HG02840 (cell line): Measurements from ENCODE around the gene LTBP3.
"Not testable (repeated sequence)": the region's sequence is repeated elsewhere in the genome, so short reads cannot be mapped to it uniquely, and the experiment has no call there.

Experiments used
- ATAC-seq: cut with Tn5 transposase; IDR thresholded peaks from one replicate; pipeline ENCODE4 v1.9.1; 2021; ENCODE audit warnings: mild to moderate bottlenecking, moderate library complexity, moderate number of reproducible peaks; ENCODE audit not compliant: unreplicated experiment, low FRiP score

LTBP3 gene

DNA sequence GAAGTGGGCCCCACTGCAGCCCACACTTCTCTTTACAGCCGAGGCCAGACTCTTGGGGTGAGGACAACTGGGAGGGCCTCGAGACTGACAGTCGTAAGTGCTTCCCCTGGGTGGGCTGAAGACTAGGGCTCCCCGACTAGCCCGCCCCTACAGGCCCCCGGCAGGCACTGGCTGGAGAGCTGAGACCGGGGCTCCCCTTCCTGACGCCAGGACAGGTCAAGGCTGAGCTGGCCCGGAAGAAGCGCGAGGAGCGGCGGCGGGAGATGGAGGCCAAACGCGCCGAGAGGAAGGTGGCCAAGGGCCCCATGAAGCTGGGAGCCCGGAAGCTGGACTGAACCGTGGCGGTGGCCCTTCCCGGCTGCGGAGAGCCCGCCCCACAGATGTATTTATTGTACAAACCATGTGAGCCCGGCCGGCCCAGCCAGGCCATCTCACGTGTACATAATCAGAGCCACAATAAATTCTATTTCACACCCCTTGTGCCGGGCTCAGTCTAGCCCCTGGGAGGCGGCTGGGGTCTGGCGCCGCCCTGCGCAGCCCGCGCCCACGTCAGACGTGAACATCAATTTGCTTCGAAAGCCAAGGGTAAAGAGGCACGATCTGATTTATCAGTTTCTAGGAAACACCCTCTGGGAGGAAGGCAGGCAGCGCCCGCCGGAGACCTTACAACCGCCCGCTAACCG lies 19.8 kb downstream of the LTBP3 start:
- ATAC-seq, result no peak

DNA sequence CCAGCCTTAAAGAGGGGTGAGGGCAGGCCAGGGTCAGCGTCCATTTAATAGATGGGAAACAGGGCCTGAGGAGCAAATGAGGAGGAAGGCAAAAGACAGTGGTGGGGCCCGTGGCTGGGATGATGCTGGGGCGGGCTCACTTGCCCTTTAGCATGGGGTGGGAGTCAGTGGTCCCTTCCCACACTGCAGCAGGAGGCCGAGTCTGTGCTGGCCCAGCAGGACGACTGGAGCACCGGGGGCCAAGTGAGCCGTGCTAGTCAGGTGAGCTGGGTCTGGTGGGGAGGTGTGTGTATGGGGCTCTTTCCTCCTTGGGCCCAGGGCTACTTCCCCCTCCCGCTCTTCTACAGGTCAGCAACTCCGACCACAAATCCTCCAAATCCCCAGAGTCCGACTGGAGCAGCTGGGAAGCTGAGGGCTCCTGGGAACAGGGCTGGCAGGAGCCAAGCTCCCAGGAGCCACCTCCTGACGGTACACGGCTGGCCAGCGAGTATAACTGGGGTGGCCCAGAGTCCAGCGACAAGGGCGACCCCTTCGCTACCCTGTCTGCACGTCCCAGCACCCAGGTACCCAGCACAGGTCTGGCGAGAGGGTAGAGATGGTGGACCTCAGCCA lies 20.4 kb downstream of the LTBP3 start:
- ATAC-seq, result no peak

DNA sequence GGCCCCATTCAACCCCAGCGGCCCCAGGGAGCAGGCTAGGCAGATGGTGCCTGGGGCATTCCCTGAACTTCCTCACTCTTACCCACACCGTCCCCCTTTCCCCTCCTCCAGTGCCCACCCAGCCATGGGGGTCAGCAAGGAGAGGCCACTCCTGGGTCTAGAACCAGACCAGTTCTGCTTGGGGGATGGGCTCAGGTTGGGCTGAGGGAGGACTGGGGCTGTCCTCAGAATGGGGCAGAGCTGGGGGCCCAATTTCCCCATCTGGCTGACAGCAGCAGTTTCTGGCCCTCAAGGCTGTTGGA lies 20.9 kb downstream of the LTBP3 start:
- ATAC-seq, result no peak

DNA sequence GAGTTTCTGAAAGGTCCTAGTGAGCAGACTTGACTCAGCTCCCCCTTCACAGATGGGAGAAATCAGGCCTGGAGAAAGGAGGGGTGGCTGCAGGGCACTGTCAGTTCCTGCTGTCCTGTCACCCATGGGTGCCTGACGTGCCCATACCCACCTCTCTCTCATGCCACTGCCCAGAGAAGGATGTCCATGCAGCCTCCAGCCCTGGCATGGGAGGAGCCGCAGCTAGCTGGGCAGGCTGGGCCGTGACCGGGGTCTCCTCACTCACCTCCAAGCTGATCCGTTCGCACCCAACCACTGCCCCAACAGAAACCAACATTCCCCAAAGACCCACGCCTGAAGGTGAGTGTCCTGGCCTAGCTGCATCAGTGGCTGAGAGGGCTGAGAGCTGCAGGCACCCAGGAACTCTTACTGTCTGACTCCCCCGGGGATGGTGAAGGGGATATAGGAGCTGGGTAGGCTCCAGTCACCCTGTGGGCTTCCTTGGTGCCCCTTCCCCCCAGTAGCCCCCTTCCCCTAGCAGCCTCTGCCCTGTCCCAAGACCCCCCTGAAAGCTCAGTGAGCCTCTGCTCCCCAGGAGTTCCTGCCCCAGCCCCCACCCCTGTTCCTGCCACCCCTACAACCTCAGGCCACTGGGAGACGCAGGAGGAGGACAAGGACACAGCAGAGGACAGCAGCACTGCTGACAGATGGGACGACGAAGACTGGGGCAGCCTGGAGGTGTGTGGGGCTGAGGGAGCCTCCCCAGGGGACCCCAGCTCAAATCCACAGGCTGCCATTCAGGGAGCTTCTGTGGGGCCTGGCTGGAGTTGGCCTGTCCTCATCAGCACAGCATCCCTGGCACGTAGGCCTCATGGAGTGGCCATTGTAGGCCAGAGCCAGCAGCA lies 21.5 kb downstream of the LTBP3 start:
- ATAC-seq, result no peak

DNA sequence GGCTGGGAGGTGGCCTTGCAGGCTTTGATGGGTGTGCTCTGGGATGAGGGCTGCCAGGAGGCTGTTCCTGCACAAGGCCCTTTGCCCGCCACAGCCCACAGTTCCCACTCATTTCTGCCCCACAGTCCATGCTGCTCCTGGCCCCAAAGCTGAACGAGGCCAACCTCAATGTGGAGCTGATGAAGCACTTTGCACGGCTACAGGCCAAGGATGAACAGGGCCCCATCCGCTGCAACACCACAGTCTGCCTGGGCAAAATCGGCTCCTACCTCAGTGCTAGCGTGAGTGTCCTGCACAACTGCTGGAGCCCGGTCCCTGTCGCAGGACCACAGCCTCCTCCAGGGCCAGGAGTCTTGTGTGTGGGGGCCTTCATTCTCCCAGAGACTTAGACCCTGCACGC lies 23.1 kb downstream of the LTBP3 start:
- ATAC-seq, result no peak

DNA sequence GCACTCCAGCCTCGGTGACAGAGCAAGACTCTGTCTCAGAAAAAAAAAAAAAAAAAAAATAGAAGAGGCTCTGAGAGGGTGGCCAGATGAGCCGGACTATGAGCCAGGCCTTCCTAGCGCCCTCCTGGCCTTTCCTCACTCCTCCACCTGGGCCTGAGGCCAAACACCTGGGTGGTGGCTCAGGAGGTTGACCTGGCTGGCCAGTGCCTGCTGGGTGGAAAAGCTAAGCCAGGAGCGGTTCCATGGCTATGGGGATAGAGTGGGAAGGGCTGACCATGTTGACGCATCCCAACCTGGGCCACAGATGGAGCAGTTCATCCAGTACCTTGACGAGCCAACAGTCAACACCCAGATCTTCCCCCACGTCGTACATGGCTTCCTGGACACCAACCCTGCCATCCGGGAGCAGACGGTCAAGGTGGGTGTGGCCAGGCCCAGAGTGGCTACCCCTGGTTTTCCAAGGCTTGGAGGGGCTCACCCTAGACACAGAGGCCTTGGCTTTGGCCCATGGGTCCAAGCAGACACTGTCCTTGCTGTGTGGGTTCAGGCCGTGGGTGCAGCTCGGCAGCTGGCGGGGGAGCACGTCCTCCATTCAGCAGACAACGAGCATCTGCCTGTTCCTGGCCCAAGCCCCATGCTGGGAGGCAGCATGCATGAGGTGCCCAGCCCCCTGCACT lies 25.6 kb downstream of the LTBP3 start:
- no peak for ATAC-seq

DNA sequence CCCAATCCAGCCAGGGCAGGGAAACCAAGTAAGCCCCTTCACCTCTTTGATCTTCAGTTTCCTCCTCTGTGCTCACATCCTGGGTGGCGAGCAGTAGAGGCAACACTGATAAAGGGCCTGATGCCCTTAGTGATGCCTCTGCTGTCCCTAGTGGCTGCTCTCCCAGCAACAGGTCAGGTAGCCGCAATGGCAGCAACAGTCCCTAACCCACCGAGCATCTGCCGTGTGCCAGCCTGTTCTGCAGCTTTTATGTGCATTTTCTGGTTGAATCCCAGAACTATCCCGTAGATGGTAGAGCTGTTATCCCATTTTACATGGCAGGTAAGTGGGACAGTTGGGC lies 28.0 kb downstream of the LTBP3 start:
- ATAC-seq, result no peak

DNA sequence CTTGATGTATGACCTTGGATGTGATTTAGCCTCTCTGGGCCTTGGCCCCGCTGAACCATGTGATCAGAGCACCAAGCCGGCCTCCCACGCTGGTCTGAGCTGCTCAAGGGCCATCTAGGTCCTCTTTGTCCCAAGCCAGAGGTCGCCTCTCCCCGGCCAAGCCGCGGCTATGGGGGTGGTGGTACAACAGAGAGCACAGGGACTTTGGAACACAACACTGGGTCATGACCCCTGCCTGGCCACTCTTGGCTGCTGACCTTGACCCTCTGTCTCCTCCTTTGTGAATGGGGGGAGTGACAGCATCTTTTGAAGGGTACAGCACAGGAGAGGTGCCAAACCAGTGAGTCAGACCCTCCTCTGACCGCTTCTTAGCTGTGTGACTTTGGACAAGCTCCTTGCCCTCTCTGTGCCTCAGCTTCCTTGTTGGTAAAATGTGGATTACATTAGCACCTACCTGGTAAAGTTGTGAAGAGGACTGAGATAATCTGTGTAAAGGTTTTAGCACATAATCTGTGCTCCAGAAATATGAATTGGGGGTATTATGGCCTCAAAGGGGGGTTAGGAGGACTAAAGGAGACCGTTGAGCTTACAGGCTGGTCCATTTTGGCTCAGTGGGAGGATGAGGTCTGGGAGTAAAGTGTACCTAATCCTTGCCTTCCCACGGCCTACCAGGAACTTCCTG lies 28.5 kb downstream of the LTBP3 start:
- ATAC-seq, result no peak

DNA sequence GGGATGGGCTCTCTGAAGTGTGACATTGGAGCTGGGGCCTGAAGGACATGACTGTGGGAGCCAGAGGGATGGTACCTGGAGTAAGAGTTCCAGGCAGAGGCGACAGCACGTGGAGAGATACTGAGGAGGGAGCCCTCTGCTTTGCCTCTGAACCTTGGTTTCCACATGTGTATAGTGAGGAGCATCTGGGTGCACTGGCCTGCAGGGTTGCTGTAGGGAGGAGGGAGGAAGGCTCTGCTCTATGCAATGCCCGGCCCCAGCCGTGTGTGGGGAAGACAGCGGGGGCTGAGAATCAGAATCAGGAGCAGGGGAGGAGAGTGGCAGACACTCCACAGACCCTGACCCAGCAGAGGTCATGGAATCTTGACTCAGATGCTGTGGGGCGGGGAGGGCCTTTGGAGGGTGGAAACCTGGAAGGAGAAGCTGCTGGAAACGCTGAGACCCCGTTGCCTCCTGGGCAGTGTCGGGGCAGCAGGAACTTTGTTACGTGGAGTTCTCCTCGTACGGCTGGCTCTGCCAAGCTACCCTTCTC lies 29.3 kb downstream of the LTBP3 start:
- no peak for ATAC-seq

DNA sequence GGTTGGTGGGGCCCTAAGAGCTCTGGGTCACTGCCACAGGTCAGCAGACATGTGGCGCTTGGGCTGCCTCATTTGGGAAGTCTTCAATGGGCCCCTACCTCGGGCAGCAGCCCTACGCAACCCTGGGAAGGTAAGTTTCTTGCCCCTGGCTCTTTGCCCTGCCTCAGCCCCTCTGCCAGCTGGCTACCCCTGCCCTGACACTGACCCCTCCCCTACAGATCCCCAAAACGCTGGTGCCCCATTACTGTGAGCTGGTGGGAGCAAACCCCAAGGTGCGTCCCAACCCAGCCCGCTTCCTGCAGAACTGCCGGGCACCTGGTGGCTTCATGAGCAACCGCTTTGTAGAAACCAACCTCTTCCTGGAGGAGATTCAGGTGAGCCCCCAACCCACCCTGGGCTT lies 31.4 kb downstream of the LTBP3 start:
- ATAC-seq, result no peak

DNA sequence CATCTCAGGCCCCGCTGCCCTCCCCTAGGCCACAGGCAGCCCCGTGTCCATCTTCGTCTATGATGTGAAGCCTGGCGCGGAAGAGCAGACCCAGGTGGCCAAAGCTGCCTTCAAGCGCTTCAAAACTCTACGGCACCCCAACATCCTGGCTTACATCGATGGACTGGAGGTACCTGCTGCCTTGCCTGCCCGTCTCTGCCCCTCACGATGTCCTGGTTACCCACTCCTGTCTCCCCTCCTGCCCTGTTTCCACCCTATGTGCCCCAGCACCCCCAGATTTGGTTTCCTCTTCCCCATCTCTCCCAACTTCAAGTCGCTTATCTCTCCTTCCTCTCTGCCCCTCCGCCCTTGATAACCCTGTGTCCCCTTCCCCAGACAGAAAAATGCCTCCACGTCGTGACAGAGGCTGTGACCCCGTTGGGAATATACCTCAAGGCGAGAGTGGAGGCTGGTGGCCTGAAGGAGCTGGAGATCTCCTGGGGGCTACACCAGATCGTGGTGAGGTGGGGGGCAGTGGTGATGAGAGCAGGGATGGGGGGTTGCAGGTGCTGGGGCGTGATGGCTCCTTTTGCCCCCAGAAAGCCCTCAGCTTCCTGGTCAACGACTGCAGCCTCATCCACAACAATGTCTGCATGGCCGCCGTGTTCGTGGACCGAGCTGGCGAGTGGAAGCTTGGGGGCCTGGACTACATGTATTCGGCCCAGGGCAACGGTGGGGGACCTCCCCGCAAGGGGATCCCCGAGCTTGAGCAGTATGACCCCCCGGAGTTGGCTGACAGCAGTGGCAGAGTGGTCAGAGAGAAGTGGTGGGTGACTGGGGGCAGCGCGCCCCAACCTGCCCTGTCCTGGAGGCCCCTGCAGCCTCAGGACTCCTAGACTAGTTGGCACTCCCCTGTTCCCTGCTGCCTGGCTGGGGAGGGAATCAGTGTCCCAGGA lies 32.3 kb downstream of the LTBP3 start:
- no peak for ATAC-seq

DNA sequence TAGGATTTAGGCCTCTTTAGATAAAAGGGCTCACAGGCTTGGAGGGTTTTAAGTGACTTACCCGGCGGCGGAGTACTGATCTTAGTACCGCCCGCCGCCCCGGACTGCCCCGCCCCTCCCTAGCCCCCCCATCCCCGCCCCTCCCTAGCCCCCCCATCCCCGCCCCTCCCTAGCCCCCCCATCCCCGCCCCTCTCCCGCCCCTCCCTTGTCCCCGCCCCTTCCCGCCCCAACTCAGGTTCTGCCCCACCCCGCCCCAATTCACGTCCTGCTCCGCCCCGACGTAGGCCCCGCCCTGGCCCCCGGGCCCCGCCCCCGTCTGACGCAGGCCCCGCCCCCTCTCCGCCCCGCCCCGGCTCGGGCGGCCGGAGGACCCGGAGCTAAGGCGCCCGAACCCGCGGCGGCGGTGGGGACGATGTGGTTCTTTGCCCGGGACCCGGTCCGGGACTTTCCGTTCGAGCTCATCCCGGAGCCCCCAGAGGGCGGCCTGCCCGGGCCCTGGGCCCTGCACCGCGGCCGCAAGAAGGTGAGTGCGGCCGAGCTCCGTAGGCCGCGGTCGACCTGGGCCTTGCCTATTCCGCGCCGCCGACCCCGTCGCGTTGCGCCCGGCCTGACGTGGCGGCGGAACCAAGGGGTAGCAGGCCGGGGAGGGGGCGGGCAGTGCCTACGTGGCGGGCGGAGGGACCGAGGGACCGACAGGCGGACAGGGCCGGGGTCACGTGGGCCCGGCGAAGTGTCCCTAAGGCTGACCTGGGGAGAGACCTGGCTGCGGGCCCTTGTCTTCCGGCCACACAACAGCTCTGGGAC lies 33.2 kb downstream of the LTBP3 start, which contains the start of gene SCYL1:
Gene SCYL1, plus strand, starts transcription at position 343 of the 805 bp plus-strand sequence. Its CDS starts 71 bp downstream, at position 414.
- peak; percentile 42 for ATAC-seq

DNA sequence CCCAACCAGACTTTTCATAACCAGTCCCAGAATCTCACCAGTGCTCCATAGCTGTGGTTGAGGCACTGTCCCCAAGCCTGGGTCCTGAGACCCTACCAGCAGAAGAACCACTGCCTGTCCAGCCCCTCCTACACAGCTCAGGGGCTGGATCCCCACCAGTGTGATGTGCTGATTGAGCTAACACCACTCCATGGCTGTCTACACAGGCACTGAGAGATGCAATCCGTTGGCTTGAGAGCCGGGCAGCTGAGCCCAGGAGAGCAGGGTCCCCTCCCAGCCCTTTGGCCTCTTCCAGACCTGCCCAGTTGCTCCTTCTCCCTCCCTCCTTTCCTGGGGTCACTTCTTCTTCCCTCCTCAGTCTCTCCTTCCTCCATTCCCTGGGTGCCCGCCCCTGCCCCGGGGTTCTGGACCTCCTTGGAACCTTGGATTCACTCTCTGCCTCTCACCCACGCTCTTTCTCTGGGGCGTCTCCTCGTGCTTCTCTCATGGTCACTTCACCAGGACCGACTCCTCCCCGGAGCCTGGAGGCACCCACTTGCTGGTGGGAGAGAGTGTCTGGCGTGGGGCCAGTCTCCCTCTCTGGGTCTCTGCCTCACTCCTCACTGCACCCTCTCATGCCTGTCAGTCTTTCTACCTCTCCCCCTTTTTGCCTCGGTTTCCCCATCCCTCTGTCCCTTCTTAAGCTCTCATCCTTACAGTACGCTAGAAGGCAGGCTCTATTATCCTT lies 34.0 kb downstream of the LTBP3 start:
- ATAC-seq, result no peak

DNA sequence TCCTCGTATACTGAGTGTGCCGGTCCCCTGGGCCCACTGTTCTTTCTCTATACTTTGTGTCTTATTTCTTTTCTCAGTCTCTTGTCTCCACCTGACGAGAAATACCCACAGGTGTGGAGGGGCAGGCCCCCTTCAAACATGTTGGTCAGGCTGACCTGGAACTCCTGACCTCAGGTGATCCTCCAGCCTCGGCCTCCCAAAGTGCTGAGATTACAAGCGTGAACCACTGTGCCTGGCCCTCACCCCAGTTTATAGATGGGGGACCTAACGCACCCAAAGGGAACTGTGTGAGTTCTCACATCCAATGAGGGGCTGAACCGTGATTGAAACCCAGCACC lies 34.6 kb downstream of the LTBP3 start:
- ATAC-seq, result not testable (repeated sequence)

DNA sequence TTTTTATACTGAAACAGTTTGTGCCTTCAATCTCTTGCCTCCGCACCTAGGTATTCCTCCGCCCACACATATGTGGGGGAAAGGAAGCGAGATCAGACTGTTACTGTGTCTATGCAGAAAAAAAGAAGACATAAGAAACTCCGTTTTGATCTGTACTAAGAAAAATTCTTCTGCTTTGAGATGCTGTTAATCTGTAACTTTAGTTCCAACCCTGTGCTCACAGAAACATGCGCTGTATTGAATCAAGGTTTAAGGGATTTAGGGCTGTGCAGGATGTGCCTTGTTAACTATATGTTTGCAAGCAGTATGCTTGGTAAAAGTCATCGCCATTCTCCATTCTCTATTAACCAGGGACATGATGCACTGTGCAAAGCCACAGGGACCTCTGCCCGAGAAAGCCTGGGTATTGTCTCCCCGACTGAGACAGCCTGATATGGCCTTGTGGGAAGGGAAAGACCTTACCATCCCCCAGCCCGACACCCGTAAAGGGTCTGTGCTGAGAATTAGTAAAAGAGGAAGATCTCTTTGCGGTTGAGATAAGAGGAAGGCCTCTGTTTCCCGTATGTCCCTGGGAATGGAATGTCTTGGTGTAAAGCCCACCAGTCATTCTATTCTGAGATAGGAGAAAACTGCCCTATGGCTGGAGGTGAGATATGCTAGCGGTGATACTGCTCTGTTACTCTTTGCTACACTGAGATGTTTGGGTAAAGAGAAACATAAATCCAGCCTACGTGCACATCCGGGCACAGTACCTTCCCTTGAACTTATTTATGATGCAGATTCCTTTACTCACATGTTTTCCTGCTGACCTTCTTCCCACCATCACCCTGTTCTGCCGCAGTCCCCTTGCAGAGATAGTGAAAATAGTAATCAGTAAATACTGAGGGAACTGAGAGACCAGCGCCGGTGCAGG lies 35.2 kb downstream of the LTBP3 start:
- ATAC-seq, result not testable (repeated sequence)

DNA sequence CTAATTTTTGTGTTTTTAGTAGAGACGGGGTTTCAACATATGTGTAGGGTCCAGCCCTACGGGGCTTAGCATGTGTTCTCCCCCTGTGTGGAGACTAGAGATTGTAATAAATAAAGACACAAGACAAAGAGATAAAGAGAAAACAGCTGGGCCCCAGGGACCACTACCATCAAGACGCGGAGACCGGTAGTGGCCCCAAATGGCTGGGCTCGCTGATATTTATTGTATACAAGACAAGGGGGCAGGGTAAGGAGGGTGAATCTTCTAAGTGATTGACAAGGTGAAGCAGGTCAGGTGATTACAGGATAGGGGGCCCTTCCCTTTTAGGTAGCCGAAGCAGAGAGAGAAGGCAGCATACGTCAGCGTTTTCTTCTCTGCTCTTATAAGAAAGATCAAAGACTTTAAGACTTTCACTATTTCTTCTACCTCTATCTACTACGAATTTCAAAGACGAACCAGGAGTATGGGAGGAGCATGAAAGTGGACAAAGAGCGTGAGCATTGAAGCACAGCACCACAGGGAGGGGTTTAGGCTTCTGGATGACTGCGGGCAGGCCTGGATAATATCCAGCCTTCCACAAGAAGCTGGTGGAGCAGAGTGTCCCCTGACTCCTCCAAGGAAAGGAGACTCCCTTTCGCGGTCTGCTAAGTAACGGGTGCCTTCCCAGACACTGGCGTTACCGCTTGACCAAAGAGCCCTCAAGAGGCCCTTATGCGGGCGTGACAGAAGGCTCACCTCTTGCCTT lies 36.2 kb downstream of the LTBP3 start:
- not testable (repeated sequence) for ATAC-seq
